CD4-positive, CD25-positive, alpha-beta regulatory T cell (primary cell): ENCODE results near the gene DBH. TPM values are rescaled to one million over a fixed set of nuclear protein-coding genes. Genes with fewer than 3 reads are reported as not detected.
"Not testable (repeated sequence)": the region's sequence is repeated elsewhere in the genome, so short reads cannot be mapped to it uniquely, and the experiment has no call there.

Experiments
- ATAC-seq, 2 donors: fragments of 150-1000 bp; cut with Tn5 transposase; one replicate each; pipeline ENCODE4 v1.10.0; 2021; ENCODE audit warnings: low read depth in 2 of 2, moderate number of reproducible peaks in 2 of 2, moderate library complexity in 1 of 2
- DNase-seq, 3 donors: peaks; one replicate each; pipeline versions ENCODE4 v3.0.0 to v3.0.0-alpha.2; 2012 to 2022; ENCODE audit warnings: mixed read lengths in 1 of 3
- H3K27ac ChIP-seq: one replicate; pipeline ENCODE4 v1.7.0; 2013; ENCODE audit warnings: mild to moderate bottlenecking, low read length; ENCODE audit not compliant: insufficient read depth, poor library complexity, severe bottlenecking
- H3K27me3 ChIP-seq: one replicate; pipeline ENCODE4 v1.7.0; 2013; ENCODE audit warnings: low read length; ENCODE audit not compliant: control insufficient read depth, insufficient read depth
- H3K36me3 ChIP-seq: one replicate; pipeline ENCODE4 v1.7.0; 2013; ENCODE audit warnings: mild to moderate bottlenecking, low read length, moderate library complexity; ENCODE audit not compliant: control insufficient read depth, insufficient read depth
- H3K4me1 ChIP-seq: 2 replicates; pipeline ENCODE4 v1.7.0; 2013; ENCODE audit warnings: mild to moderate bottlenecking, low read length; ENCODE audit not compliant: insufficient read depth, control insufficient read depth, poor library complexity, severe bottlenecking
- H3K4me3 ChIP-seq: one replicate; pipeline ENCODE4 v1.7.0; 2013; ENCODE audit warnings: low read depth, mild to moderate bottlenecking, low read length, moderate library complexity
- H3K9me3 ChIP-seq, 2 experiments: 1 replicate in 1 of 2; 2 replicates in 1 of 2; pipeline ENCODE4 v1.7.0; 2013; ENCODE audit warnings: low read length in 2 of 2, mild to moderate bottlenecking in 1 of 2, moderate library complexity in 1 of 2; ENCODE audit not compliant: control insufficient read depth in 2 of 2
- H3K27ac Mint-ChIP-seq, 3 donors: one replicate each; pipeline ENCODE4 v1.8.0; 2020 to 2022; ENCODE audit warnings: mild to moderate bottlenecking in 3 of 3, mixed read lengths in 3 of 3, moderate library complexity in 2 of 3
- H3K27me3 Mint-ChIP-seq: one replicate; pipeline ENCODE4 v1.8.0; 2022; ENCODE audit warnings: mild to moderate bottlenecking, mixed read lengths
- H3K36me3 Mint-ChIP-seq: one replicate; pipeline ENCODE4 v1.8.0; 2020; ENCODE audit warnings: mixed read lengths
- H3K4me1 Mint-ChIP-seq, 4 donors: one replicate each; pipeline ENCODE4 v1.8.0; 2020 to 2022; ENCODE audit warnings: mixed read lengths in 4 of 4, mild to moderate bottlenecking in 1 of 4
- H3K4me3 Mint-ChIP-seq, 4 donors: one replicate each; pipeline ENCODE4 v1.8.0; 2020 to 2022; ENCODE audit warnings: mild to moderate bottlenecking in 4 of 4, mixed read lengths in 4 of 4, moderate library complexity in 3 of 4
- H3K9me3 Mint-ChIP-seq, 7 donors: one replicate each; pipeline ENCODE4 v1.8.0; 2020 to 2022; ENCODE audit warnings: mixed read lengths in 7 of 7, mild to moderate bottlenecking in 3 of 7, moderate library complexity in 2 of 7
- polyA plus RNA-seq, 4 donors: library from polyadenylated mRNA; unstranded; fragments of 300-500 nt; fragmentation: Illumina TruSeq; gene quantifications; one replicate each; pipeline ENCODE4 v1.2.3, GENCODE V29; 2021
- total RNA-seq: library from RNA; stranded (reverse); gene quantifications from one replicate; pipeline ENCODE4 v1.2.3, GENCODE V29; 2022

The DBH gene
- total and polyA plus RNA-seq, 5 donors from 2014 or later = 0.12 TPM; not detected in 4

GRCh38 chr9:133674091-133674490 lies 37.9 kb downstream of the DBH start:
- no peaks in the 10 kb centered on the region for H3K27me3 ChIP-seq
- ATAC-seq (no peak), DNase-seq (no peak)
- peaks cover 36% of the 10 kb centered on the region for H3K4me1 ChIP-seq
- Mint-ChIP-seq H3K4me1 (peaks cover 0 to 45% (median 32%) of the 10 kb centered on the region in 4 donors), H3K4me3 (no peak overlapping the region), H3K9me3 (peaks cover 0 to 1% (median 0%) of the 10 kb centered on the region in 7 donors), H3K27me3 (no peaks in the 10 kb centered on the region), H3K27ac (peak overlapping the region in 1 of 3 donors; percentile 75), H3K36me3 (peaks cover 4% of the 10 kb centered on the region)
- H3K27ac ChIP-seq = no peak overlapping the region
- no peaks in the 10 kb centered on the region for H3K36me3 ChIP-seq
- no peak overlapping the region for H3K4me3 ChIP-seq
- H3K9me3 ChIP-seq = no peaks in the 10 kb centered on the region

- not testable (repeated sequence) for H3K4me3 ChIP-seq, ATAC-seq, H3K36me3 ChIP-seq, H3K9me3 Mint-ChIP-seq, H3K4me3 Mint-ChIP-seq, H3K36me3 Mint-ChIP-seq, H3K27me3 ChIP-seq, H3K9me3 ChIP-seq, DNase-seq, H3K27me3 Mint-ChIP-seq
- Mint-ChIP-seq H3K27ac (peak overlapping the region; percentile 81 to 100 (median 98)), H3K4me1 (peaks cover 0 to 49% (median 32%) of the 10 kb centered on the region in 4 donors)
- peaks cover 36% of the 10 kb centered on the region for H3K4me1 ChIP-seq
- H3K27ac ChIP-seq = peak overlapping the region; percentile 85
Observed at GRCh38 chr9:133675796-133676195, 39.6 kb downstream of the DBH start.

GRCh38 chr9:133676450-133676849 lies 40.3 kb downstream of the DBH start:
- Mint-ChIP-seq H3K9me3 (peaks cover 0 to 1% (median 0%) of the 10 kb centered on the region in 7 donors), H3K27ac (peak overlapping the region; percentile 97 to 100 (median 98)), H3K27me3 (no peaks in the 10 kb centered on the region), H3K4me3 (peak overlapping the region in 1 of 4 donors; percentile 49), H3K4me1 (peaks cover 0 to 49% (median 32%) of the 10 kb centered on the region in 4 donors), H3K36me3 (peaks cover 4% of the 10 kb centered on the region)
- H3K27me3 ChIP-seq = no peaks in the 10 kb centered on the region
- no peak for DNase-seq
- no peak for ATAC-seq
- H3K27ac ChIP-seq = peak overlapping the region; percentile 85
- no peaks in the 10 kb centered on the region for H3K36me3 ChIP-seq
- H3K4me3 ChIP-seq = peak overlapping the region; percentile 9
- peaks cover 36% of the 10 kb centered on the region for H3K4me1 ChIP-seq
- no peaks in the 10 kb centered on the region for H3K9me3 ChIP-seq

GRCh38 chr9:133677126-133678010 lies 41.2 kb downstream of the DBH start:
- DNase-seq (peak; percentile 34 to 90 (median 83)), ATAC-seq (peak; percentile 99 to 100)
- no peaks in the 10 kb centered on the region for H3K27me3 Mint-ChIP-seq
- Histone ChIP-seq H3K4me3 (peak overlapping the region; percentile 10), H3K4me1 (peaks cover 36% of the 10 kb centered on the region), H3K36me3 (no peaks in the 10 kb centered on the region), H3K27me3 (no peaks in the 10 kb centered on the region), H3K9me3 (no peaks in the 10 kb centered on the region), H3K27ac (peak overlapping the region; percentile 85)
- H3K27ac Mint-ChIP-seq = peak overlapping the region; percentile 97 to 100 (median 98)
- H3K9me3 Mint-ChIP-seq = peaks cover 0 to 1% (median 0%) of the 10 kb centered on the region in 7 donors
- peaks cover 4% of the 10 kb centered on the region for H3K36me3 Mint-ChIP-seq
- peaks cover 0 to 56% (median 32%) of the 10 kb centered on the region in 4 donors for H3K4me1 Mint-ChIP-seq
- peak overlapping the region; percentile 33 to 78 (median 56) for H3K4me3 Mint-ChIP-seq

GRCh38 chr9:133679056-133679455 lies 42.9 kb downstream of the DBH start:
- Histone ChIP-seq H3K4me1 (peaks cover 49% of the 10 kb centered on the region), H3K36me3 (no peaks in the 10 kb centered on the region), H3K9me3 (no peaks in the 10 kb centered on the region), H3K27ac (peak overlapping the region; percentile 85), H3K27me3 (no peaks in the 10 kb centered on the region), H3K4me3 (no peak overlapping the region)
- peak overlapping the region; percentile 95 to 100 (median 98) for H3K27ac Mint-ChIP-seq
- H3K4me1 Mint-ChIP-seq = peaks cover 7 to 69% (median 37%) of the 10 kb centered on the region in 4 donors
- no peaks in the 10 kb centered on the region for H3K27me3 Mint-ChIP-seq
- ATAC-seq (no peak), DNase-seq (no peak)
- peaks cover 0 to 1% (median 0%) of the 10 kb centered on the region in 7 donors for H3K9me3 Mint-ChIP-seq
- H3K36me3 Mint-ChIP-seq = peaks cover 4% of the 10 kb centered on the region
- H3K4me3 Mint-ChIP-seq = peak overlapping the region in 1 of 4 donors; percentile 52

GRCh38 chr9:133679466-133680061 lies 43.4 kb downstream of the DBH start:
- peak overlapping the region in 2 of 3 donors; percentile 95 to 100 for H3K27ac Mint-ChIP-seq
- Histone ChIP-seq H3K27me3 (no peaks in the 10 kb centered on the region), H3K4me3 (no peak overlapping the region), H3K4me1 (peaks cover 54% of the 10 kb centered on the region), H3K36me3 (no peaks in the 10 kb centered on the region), H3K9me3 (no peaks in the 10 kb centered on the region), H3K27ac (peak overlapping the region; percentile 14)
- H3K9me3 Mint-ChIP-seq = no peaks in the 10 kb centered on the region
- no peak overlapping the region for H3K4me3 Mint-ChIP-seq
- peaks cover 2% of the 10 kb centered on the region for H3K36me3 Mint-ChIP-seq
- H3K27me3 Mint-ChIP-seq = no peaks in the 10 kb centered on the region
- DNase-seq (no peak), ATAC-seq (no peak)
- H3K4me1 Mint-ChIP-seq = peaks cover 8 to 69% (median 40%) of the 10 kb centered on the region in 4 donors

- Histone ChIP-seq H3K4me1 (peaks cover 61% of the 10 kb centered on the region), H3K27me3 (no peaks in the 10 kb centered on the region), H3K36me3 (no peaks in the 10 kb centered on the region), H3K9me3 (no peaks in the 10 kb centered on the region), H3K4me3 (no peak overlapping the region), H3K27ac (no peak overlapping the region)
- no peaks in the 10 kb centered on the region for H3K9me3 Mint-ChIP-seq
- no peaks in the 10 kb centered on the region for H3K36me3 Mint-ChIP-seq
- H3K27me3 Mint-ChIP-seq = no peaks in the 10 kb centered on the region
- H3K4me1 Mint-ChIP-seq = peaks cover 8 to 69% (median 36%) of the 10 kb centered on the region in 4 donors
- no peak overlapping the region for H3K4me3 Mint-ChIP-seq
- DNase-seq = no peak
- peak overlapping the region; percentile 65 to 88 (median 79) for H3K27ac Mint-ChIP-seq
- no peak for ATAC-seq
Observed at GRCh38 chr9:133680250-133680975, 44.2 kb downstream of the DBH start.
